GM12878 (cell line): Measurements from ENCODE around the gene DTX3. TPM values are rescaled to one million over a fixed set of nuclear protein-coding genes. Genes with fewer than 3 reads are reported as not detected.

ENCODE experiments used
- ATAC-seq: fragments of 200-7000 bp; cut with Tn5 transposase; 3 replicates; pipeline ENCODE4 v1.9.1; 2020; ENCODE audit warnings: mild to moderate bottlenecking, moderate library complexity
- BruUV-seq: library from RNA; stranded (reverse); fragments of 400-500 nt; replicated peaks from 2 replicates; lab custom pipeline; 2021; lab: Mats Ljungman, UMichigan
- CTCF ChIA-PET: fragments of 300-600 bp; sonication (Branson Sonifier 250); formaldehyde crosslinking; extraction: SDS; loops from one replicate; lab custom pipeline; 2021; ENCODE audit warnings: inconsistent platforms; lab: Yijun Ruan, JAX
- POLR2A ChIA-PET: fragments of 350-600 bp; formaldehyde crosslinking; extraction: SDS; loops from one replicate; lab custom pipeline; 2021; ENCODE audit warnings: inconsistent platforms; lab: Charles Lee
- RAD21 ChIA-PET: fragments of 300-600 bp; sonication (Branson Sonifier 250); formaldehyde crosslinking; loops from one replicate; lab custom pipeline; 2023; ENCODE audit warnings: antibody characterized with exemption; ENCODE audit not compliant: unreplicated experiment; lab: Charles Lee
- SMC1A ChIA-PET: fragments of 300-600 bp; sonication (Branson Sonifier 250); formaldehyde crosslinking; loops from one replicate; lab custom pipeline; 2023; ENCODE audit not compliant: unreplicated experiment, uncharacterized antibody; lab: Charles Lee
- DNase-seq: peaks from one replicate; pipeline ENCODE4 v3.0.0-alpha.2; 2011; ENCODE audit warnings: low read depth, low spot score
- FAIRE-seq: peaks from 3 replicates; lab custom pipeline; 2011; peaks lifted over from hg19 to GRCh38; lab: Jason Lieb, UNC
- H2AFZ ChIP-seq: 2 replicates; pipeline ENCODE4 v1.6.0; 2011; ENCODE audit warnings: low read depth, low read length, control low read depth; ENCODE audit not compliant: control insufficient read depth
- H3K27ac ChIP-seq: 2 replicates; pipeline ENCODE4 v1.5.1; 2011; ENCODE audit warnings: control low read depth; ENCODE audit not compliant: control insufficient read depth, insufficient read depth
- H3K27me3 ChIP-seq, 2 experiments: replicated peaks in 1 of 2; 2 replicates each; pipeline versions ENCODE4 v1.6.0 to v1.6.1; 2011; ENCODE audit warnings: low read length in 1 of 2; ENCODE audit not compliant: control insufficient read depth in 2 of 2, insufficient read depth in 2 of 2
- H3K36me3 ChIP-seq, 2 experiments: 2 replicates each; pipeline ENCODE4 v1.5.1; 2011; ENCODE audit warnings: low read length in 1 of 2; ENCODE audit not compliant: control insufficient read depth in 2 of 2, insufficient read depth in 2 of 2
- H3K4me1 ChIP-seq: 2 replicates; pipeline ENCODE4 v1.6.1; 2011; ENCODE audit warnings: mild to moderate bottlenecking, low read length, moderate library complexity, mixed read lengths; ENCODE audit not compliant: control insufficient read depth, insufficient read depth
- H3K4me2 ChIP-seq: 2 replicates; pipeline ENCODE4 v1.6.0; 2011; ENCODE audit warnings: control low read depth; ENCODE audit not compliant: control insufficient read depth, insufficient read depth
- H3K4me3 ChIP-seq: fragments of 200-600 bp; sonication (generic); 2 replicates; pipeline ENCODE4 v1.5.1; 2016
- H3K79me2 ChIP-seq: 2 replicates; pipeline ENCODE4 v1.6.0; 2011; ENCODE audit warnings: low read length; ENCODE audit not compliant: control insufficient read depth, insufficient read depth
- H3K9ac ChIP-seq: 2 replicates; pipeline ENCODE4 v1.8.0; 2011; ENCODE audit warnings: low read length, control low read depth, mixed read lengths; ENCODE audit not compliant: control insufficient read depth, insufficient read depth
- H3K9me3 ChIP-seq: replicated peaks from 3 replicates; pipeline ENCODE4 v1.5.1; 2011; ENCODE audit warnings: mild to moderate bottlenecking, low read length; ENCODE audit not compliant: control insufficient read depth, insufficient read depth
- H4K20me1 ChIP-seq: 2 replicates; pipeline ENCODE4 v1.6.0; 2011; ENCODE audit not compliant: control insufficient read depth, insufficient read depth
- BHLHE40 ChIP-seq, 2 experiments: fragments of 450-650 bp in 1 of 2; IDR thresholded peaks; 2 replicates each; pipeline ENCODE4 v1.6.1; 2011 to 2017; ENCODE audit warnings: low read depth in 2 of 2, borderline replicate concordance in 1 of 2, improper control_type of control experiment in 1 of 2, low read length in 1 of 2, mild to moderate bottlenecking in 1 of 2
- WGBS: methylation state at CpG from one replicate; pipeline ENCODE4 v1.1.6; 2016; ENCODE audit warnings: low lambda C conversion rate; ENCODE audit not compliant: insufficient replicate concordance, insufficient coverage; ENCODE audit errors: missing lambda C conversion rate; 5-methylcytosine and 5-hydroxymethylcytosine counted together
- in situ Hi-C: fragments of 300-500 bp; cut with MboI; formaldehyde crosslinking; loops from 9 replicates; pipeline ENCODE4 v1.14.3; 2018; ENCODE audit warnings: mixed read lengths
- intact Hi-C: fragments of 100-400 bp; cut with micrococcal nuclease; formaldehyde crosslinking; loops from one replicate; pipeline ENCODE4 v1.14.2; 2022; ENCODE audit not compliant: unreplicated experiment
- polyA plus RNA-seq, 11 experiments: library from polyadenylated mRNA; depleted of rRNA in 4 of 11; unstranded in 6 of 11; stranded (reverse) in 5 of 11; fragments of >200 nt; fragmentation: Nextera tagmentation in 4 of 11; fragmentation: Illumina TruSeq in 1 of 11; extraction: Ambion mirVana in 4 of 11; extraction: Trizol in 1 of 11; gene quantifications; 1 replicate in 1 of 11; 2 replicates in 10 of 11; pipeline versions ENCODE4 v1.2.1 to v1.2.3, GENCODE V29; 2011 to 2016; ENCODE audit warnings: inconsistent platforms in 2 of 11, missing spikeins in 2 of 11, low read depth in 1 of 11
- total RNA-seq, 4 experiments: library from RNA; depleted of rRNA in 3 of 4; stranded (reverse); fragments of >200 nt in 3 of 4; fragmentation: Illumina TruSeq in 1 of 4; extraction: Trizol in 1 of 4; gene quantifications; 2 replicates each; pipeline versions ENCODE4 v1.2.1 to v1.2.3, GENCODE V29; 2013 to 2021
- TF ChIP-seq, protein P1 (sequence below): fragments of 450-650 bp; formaldehyde crosslinking; IDR thresholded peaks from 2 replicates; pipeline ENCODE4 v1.5.0; 2022; ENCODE audit warnings: mild to moderate bottlenecking, missing genetic modification characterization

Gene DTX3
- total and polyA plus RNA-seq, 10 of the 15 experiments (the other 5 are each of a cell fraction or from before 2014, with no cell fraction given) = 1.1 to 13.6 (median 5.6) TPM

DNA sequence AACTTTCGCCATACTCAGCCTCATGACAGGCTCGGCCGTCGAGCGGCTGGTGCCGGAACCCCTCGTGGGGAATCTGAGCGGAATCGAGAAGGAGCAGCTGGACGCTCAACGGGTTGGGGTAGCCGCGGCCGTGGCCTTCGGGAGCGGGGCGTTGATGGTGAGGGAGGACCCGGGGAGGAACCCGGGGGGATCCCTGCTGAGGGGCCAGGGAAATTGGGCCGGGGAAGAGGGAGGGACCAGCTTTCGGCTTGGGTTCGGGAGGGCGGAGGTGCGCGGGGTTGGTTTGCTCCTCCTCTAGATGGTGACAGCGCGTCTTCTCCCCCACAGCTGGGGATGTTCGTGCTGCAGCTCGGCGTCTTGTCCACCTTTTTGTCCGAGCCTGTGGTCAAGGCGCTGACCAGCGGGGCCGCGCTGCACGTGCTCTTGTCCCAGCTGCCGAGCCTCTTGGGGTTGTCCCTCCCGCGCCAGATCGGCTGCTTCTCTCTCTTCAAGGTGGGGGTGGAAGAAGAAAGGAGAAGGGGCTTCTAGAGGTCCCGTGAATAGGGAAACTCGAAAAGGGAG, 16.4 kb downstream of the DTX3 start:
- ChIA-PET POLR2A (interaction anchor here (1.0 to 1.2 kb wide), 2 partner anchors 10 to 38 kb away, joined by 3 read pairs; partner anchors contain the start of gene ARHGEF25), CTCF (interaction anchor here (0.6 to 7.8 kb wide), 15 partner anchors 10 to 162 kb away, joined by 3 to 119 read pairs (median 5); partner anchors contain the start of genes ARHGEF25 and PIP4K2C), SMC1A (interaction anchor here (0.9 to 1.9 kb wide), 8 partner anchors 27 to 163 kb away, joined by 3 to 7 read pairs (median 4); partner anchors contain the start of gene PIP4K2C), RAD21 (interaction anchor here (1.1 to 2.9 kb wide), 2 partner anchors 38 to 162 kb away, joined by 4 to 28 read pairs; partner anchors contain the start of gene GLI1)
- FAIRE-seq (no peak), ATAC-seq (peak; percentile 32), DNase-seq (no peak)
- Histone ChIP-seq H3K27ac (no peak overlapping the region), H3K9me3 (no peaks in the 10 kb centered on the region), H3K36me3 (no peaks in the 10 kb centered on the region), H3K4me2 (peak overlapping the region; percentile 80), H3K4me3 (0 out of 2 replicates have a peak overlapping the region, but pooled peaks have one; percentile 16), H3K9ac (no peak overlapping the region), H4K20me1 (no peaks in the 10 kb centered on the region), H3K27me3 (peaks cover 25 to 26% of the 10 kb centered on the region in 2 experiments; a peak in 3 of 4 replicates), H2AFZ (0 out of 2 replicates have a peak overlapping the region, but pooled peaks have one; percentile 39), H3K4me1 (peaks cover 6% of the 10 kb centered on the region), H3K79me2 (no peaks in the 10 kb centered on the region)
- BruUV-seq = no TSS peak
- in situ Hi-C loops (no loop called here), intact Hi-C loops (loop anchor here (1.0 to 5.0 kb wide), 2 partner anchors 38 to 164 kb away; partner anchors contain the start of genes GLI1 and INHBE)
- 10% methylated on average over 37 of the region's 42 CpGs for WGBS
- TF ChIP-seq BHLHE40 (IDR thresholded peaks at IDR 0.05; ENCODE audit: borderline replicate concordance in 1 of 2, low read depth in 2 of 2, low read length in 1 of 2) = peak; percentile 47 to 72; a peak in 3 of 4 replicates
- TF ChIP-seq, protein P1, sequence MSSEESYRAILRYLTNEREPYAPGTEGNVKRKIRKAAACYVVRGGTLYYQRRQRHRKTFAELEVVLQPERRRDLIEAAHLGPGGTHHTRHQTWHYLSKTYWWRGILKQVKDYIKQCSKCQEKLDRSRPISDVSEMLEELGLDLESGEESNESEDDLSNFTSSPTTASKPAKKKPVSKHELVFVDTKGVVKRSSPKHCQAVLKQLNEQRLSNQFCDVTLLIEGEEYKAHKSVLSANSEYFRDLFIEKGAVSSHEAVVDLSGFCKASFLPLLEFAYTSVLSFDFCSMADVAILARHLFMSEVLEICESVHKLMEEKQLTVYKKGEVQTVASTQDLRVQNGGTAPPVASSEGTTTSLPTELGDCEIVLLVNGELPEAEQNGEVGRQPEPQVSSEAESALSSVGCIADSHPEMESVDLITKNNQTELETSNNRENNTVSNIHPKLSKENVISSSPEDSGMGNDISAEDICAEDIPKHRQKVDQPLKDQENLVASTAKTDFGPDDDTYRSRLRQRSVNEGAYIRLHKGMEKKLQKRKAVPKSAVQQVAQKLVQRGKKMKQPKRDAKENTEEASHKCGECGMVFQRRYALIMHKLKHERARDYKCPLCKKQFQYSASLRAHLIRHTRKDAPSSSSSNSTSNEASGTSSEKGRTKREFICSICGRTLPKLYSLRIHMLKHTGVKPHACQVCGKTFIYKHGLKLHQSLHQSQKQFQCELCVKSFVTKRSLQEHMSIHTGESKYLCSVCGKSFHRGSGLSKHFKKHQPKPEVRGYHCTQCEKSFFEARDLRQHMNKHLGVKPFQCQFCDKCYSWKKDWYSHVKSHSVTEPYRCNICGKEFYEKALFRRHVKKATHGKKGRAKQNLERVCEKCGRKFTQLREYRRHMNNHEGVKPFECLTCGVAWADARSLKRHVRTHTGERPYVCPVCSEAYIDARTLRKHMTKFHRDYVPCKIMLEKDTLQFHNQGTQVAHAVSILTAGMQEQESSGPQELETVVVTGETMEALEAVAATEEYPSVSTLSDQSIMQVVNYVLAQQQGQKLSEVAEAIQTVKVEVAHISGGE = no peak
